PC-9 (cell line): ENCODE results near the gene CPOX. TPM values are rescaled to one million over a fixed set of nuclear protein-coding genes. Genes with fewer than 3 reads are reported as not detected.
A peak's percentile ranks its signal among the peaks of the same experiment; 100 is the strongest.

Experiments used
- BruUV-seq: library from RNA; stranded (reverse); fragments of 400-500 nt; replicated peaks from 2 replicates; lab custom pipeline; 2021; lab: Mats Ljungman, UMichigan
- CTCF ChIA-PET: fragments of 300-600 bp; sonication (Branson Sonifier 250); formaldehyde crosslinking; loops from one replicate; lab custom pipeline; 2022; ENCODE audit warnings: antibody characterized with exemption; lab: Charles Lee
- POLR2A ChIA-PET: fragments of 300-600 bp; sonication (Branson Sonifier 250); formaldehyde crosslinking; loops from one replicate; lab custom pipeline; 2022; ENCODE audit warnings: antibody characterized with exemption; ENCODE audit not compliant: unreplicated experiment; lab: Charles Lee
- DNase-seq, 2 experiments: peaks; one replicate each; pipeline versions ENCODE4 v3.0.0 to v3.0.0-alpha.2; 2015 to 2022; ENCODE audit warnings: mixed read lengths in 1 of 2
- H2AFZ ChIP-seq: fragments of 200-600 bp; sonication (generic); 2 replicates; pipeline ENCODE4 v1.8.1; 2017; ENCODE audit warnings: antibody characterized with exemption
- H3F3A ChIP-seq: fragments of 200-600 bp; sonication (generic); 2 replicates; pipeline ENCODE4 v1.8.1; 2017; ENCODE audit warnings: antibody characterized with exemption, mild to moderate bottlenecking, low read depth; ENCODE audit not compliant: insufficient read depth
- H3K27ac ChIP-seq: fragments of 200-600 bp; sonication (generic); 2 replicates; pipeline ENCODE4 v1.6.1; 2016; ENCODE audit warnings: mixed run types
- H3K27me3 ChIP-seq: fragments of 200-600 bp; sonication (generic); 2 replicates; pipeline ENCODE4 v1.6.1; 2016; ENCODE audit warnings: low read depth, mixed run types; ENCODE audit not compliant: insufficient read depth
- H3K36me3 ChIP-seq: fragments of 200-600 bp; sonication (generic); 2 replicates; pipeline ENCODE4 v1.6.1; 2016; ENCODE audit warnings: low read depth, mixed run types
- H3K4me1 ChIP-seq: fragments of 200-600 bp; sonication (generic); replicated peaks from 2 replicates; pipeline ENCODE4 v1.6.1; 2016; ENCODE audit warnings: mixed run types; ENCODE audit not compliant: insufficient read depth
- H3K4me2 ChIP-seq: fragments of 200-600 bp; sonication (generic); 2 replicates; pipeline ENCODE4 v1.6.1; 2017; ENCODE audit warnings: mixed run types
- H3K4me3 ChIP-seq: fragments of 200-600 bp; sonication (generic); 2 replicates; pipeline ENCODE4 v1.6.1; 2016; ENCODE audit warnings: mixed run types
- H3K79me2 ChIP-seq: fragments of 200-600 bp; sonication (generic); 2 replicates; pipeline ENCODE4 v1.6.1; 2017; ENCODE audit warnings: low read depth, mixed run types
- H3K9me2 ChIP-seq: fragments of 200-600 bp; sonication (generic); 2 replicates; pipeline ENCODE4 v1.8.1; 2017; ENCODE audit warnings: mild to moderate bottlenecking; ENCODE audit not compliant: insufficient read depth
- H3K9me3 ChIP-seq: fragments of 200-600 bp; sonication (generic); 2 replicates; pipeline ENCODE4 v1.8.1; 2016; ENCODE audit warnings: low read depth; ENCODE audit not compliant: insufficient read depth
- H4K20me1 ChIP-seq: fragments of 200-600 bp; sonication (generic); 2 replicates; pipeline ENCODE4 v1.8.1; 2017; ENCODE audit not compliant: insufficient read depth
- CTCF ChIP-seq: fragments of 200-600 bp; sonication (generic); conservative IDR thresholded peaks from 2 replicates; pipeline ENCODE4 v1.6.1; 2017; ENCODE audit warnings: mixed run types, antibody characterized with exemption, mild to moderate bottlenecking, moderate library complexity
- EZH2 ChIP-seq: fragments of 200-600 bp; sonication (generic); IDR thresholded peaks from 2 replicates; pipeline ENCODE4 v1.8.0; 2017; ENCODE audit warnings: antibody characterized with exemption, low read depth
- intact Hi-C: fragments of 100-400 bp; cut with micrococcal nuclease; formaldehyde crosslinking; loops from one replicate; pipeline ENCODE4 v1.10.0; 2022; ENCODE audit not compliant: unreplicated experiment
- total RNA-seq: library from RNA; stranded (reverse); gene quantifications from 2 replicates; pipeline ENCODE4 v1.2.3, GENCODE V29; 2021

CPOX gene
- total RNA-seq, 1 experiment from 2014 or later, result 30.4 TPM

GRCh38 chr3:98603580-98603979, 10.2 kb upstream of the CPOX start:
- CTCF ChIA-PET, result interaction anchor here (0.9 to 1.2 kb wide), 3 partner anchors 8 to 214 kb away, joined by 3 to 4 read pairs (median 3); no protein-coding TSS in a partner anchor
- intact Hi-C loops, result loop anchor here (5.0 to 10.0 kb wide), 4 partner anchors 566 to 1181 kb away; partner anchors contain the start of gene GABRR3
- no peak overlapping the region for H3K4me2 ChIP-seq
- no peak overlapping the region for H3K27ac ChIP-seq
- H3K9me2 ChIP-seq, result no peaks in the 10 kb centered on the region
- DNase-seq, result no peak
- BruUV-seq, result no TSS peak
- no peaks in the 10 kb centered on the region for H3K79me2 ChIP-seq
- no peaks in the 10 kb centered on the region for H3K27me3 ChIP-seq
- no peaks in the 10 kb centered on the region for H3F3A ChIP-seq
- POLR2A ChIA-PET, result no interaction called here
- no peaks in the 10 kb centered on the region for H3K9me3 ChIP-seq
- no peaks in the 10 kb centered on the region for H4K20me1 ChIP-seq
- no peak for TF ChIP-seq EZH2
- no peak for TF ChIP-seq CTCF
- no peak overlapping the region for H3K4me3 ChIP-seq
- no peak overlapping the region for H2AFZ ChIP-seq
- no peaks in the 10 kb centered on the region for H3K4me1 ChIP-seq
- H3K36me3 ChIP-seq, result no peaks in the 10 kb centered on the region

GRCh38 chr3:98602078-98602678, 8.8 kb upstream of the CPOX start:
- no peak overlapping the region for H2AFZ ChIP-seq
- H3K4me1 ChIP-seq, result no peaks in the 10 kb centered on the region
- peak; percentile 95 for TF ChIP-seq CTCF
- no peak for TF ChIP-seq EZH2
- POLR2A ChIA-PET, result interaction anchor here (0.5 to 0.6 kb wide), 2 partner anchors 192 to 299 kb away, joined by 3 to 8 read pairs; partner anchors contain the start of gene DCBLD2
- CTCF ChIA-PET, result interaction anchor here (0.5 to 1.2 kb wide), 13 partner anchors 8 to 1162 kb away, joined by 3 to 11 read pairs (median 4); partner anchors contain the start of gene CPOX
- H3K27ac ChIP-seq, result no peak overlapping the region
- H3K9me2 ChIP-seq, result no peaks in the 10 kb centered on the region
- no peaks in the 10 kb centered on the region for H3K9me3 ChIP-seq
- intact Hi-C loops, result loop anchor here (1.0 to 10.0 kb wide), 6 partner anchors 212 to 1183 kb away; partner anchors contain the start of gene GABRR3
- no TSS peak for BruUV-seq
- H3K79me2 ChIP-seq, result no peaks in the 10 kb centered on the region
- no peaks in the 10 kb centered on the region for H4K20me1 ChIP-seq
- no peaks in the 10 kb centered on the region for H3F3A ChIP-seq
- no peaks in the 10 kb centered on the region for H3K36me3 ChIP-seq
- no peaks in the 10 kb centered on the region for H3K27me3 ChIP-seq
- no peak overlapping the region for H3K4me3 ChIP-seq
- H3K4me2 ChIP-seq, result no peak overlapping the region
- DNase-seq, result peak; percentile 29 to 61

- no TSS peak for BruUV-seq
- H3K4me1 ChIP-seq, result no peaks in the 10 kb centered on the region
- intact Hi-C loops, result loop anchor here (5.0 to 10.0 kb wide), 4 partner anchors 564 to 1184 kb away; partner anchors contain the start of gene GABRR3
Observed at GRCh38 chr3:98601180-98601579, 7.8 kb upstream of the CPOX start.

More at GRCh38 chr3:98601180-98601579, 7.8 kb upstream of the CPOX start:
- no peak overlapping the region for H3K27ac ChIP-seq
- no peak overlapping the region for H3K4me3 ChIP-seq
- H2AFZ ChIP-seq, result no peak overlapping the region
- ChIA-PET POLR2A (no interaction called here), CTCF (interaction anchor here (0.6 to 1.2 kb wide), 3 partner anchors 141 to 1146 kb away, joined by 3 to 4 read pairs (median 4); no protein-coding TSS in a partner anchor)
- H3K27me3 ChIP-seq, result no peaks in the 10 kb centered on the region
- H3K4me2 ChIP-seq, result no peak overlapping the region
- no peak for DNase-seq
- TF ChIP-seq CTCF, result no peak
- TF ChIP-seq EZH2, result no peak
- no peaks in the 10 kb centered on the region for H3K9me2 ChIP-seq
- no peaks in the 10 kb centered on the region for H3K79me2 ChIP-seq
- no peaks in the 10 kb centered on the region for H4K20me1 ChIP-seq
- no peaks in the 10 kb centered on the region for H3K9me3 ChIP-seq
- no peaks in the 10 kb centered on the region for H3K36me3 ChIP-seq
- H3F3A ChIP-seq, result no peaks in the 10 kb centered on the region
